GM18505 (cell line): ENCODE data around the gene METTL21A.
A peak's percentile ranks its signal among the peaks of the same experiment; 100 is the strongest.
"Not testable (repeated sequence)": the region's sequence is repeated elsewhere in the genome, so short reads cannot be mapped to it uniquely, and the experiment has no call there.

ENCODE experiments used
- ATAC-seq: cut with Tn5 transposase; IDR thresholded peaks from one replicate; pipeline ENCODE4 v1.9.1; 2021; ENCODE audit not compliant: unreplicated experiment
- POLR2A ChIP-seq: IDR thresholded peaks from 4 replicates; pipeline ENCODE4 v1.6.1; 2011; ENCODE audit warnings: borderline replicate concordance; ENCODE audit not compliant: insufficient read depth, insufficient read length; ENCODE audit errors: extremely low read depth

METTL21A gene

DNA sequence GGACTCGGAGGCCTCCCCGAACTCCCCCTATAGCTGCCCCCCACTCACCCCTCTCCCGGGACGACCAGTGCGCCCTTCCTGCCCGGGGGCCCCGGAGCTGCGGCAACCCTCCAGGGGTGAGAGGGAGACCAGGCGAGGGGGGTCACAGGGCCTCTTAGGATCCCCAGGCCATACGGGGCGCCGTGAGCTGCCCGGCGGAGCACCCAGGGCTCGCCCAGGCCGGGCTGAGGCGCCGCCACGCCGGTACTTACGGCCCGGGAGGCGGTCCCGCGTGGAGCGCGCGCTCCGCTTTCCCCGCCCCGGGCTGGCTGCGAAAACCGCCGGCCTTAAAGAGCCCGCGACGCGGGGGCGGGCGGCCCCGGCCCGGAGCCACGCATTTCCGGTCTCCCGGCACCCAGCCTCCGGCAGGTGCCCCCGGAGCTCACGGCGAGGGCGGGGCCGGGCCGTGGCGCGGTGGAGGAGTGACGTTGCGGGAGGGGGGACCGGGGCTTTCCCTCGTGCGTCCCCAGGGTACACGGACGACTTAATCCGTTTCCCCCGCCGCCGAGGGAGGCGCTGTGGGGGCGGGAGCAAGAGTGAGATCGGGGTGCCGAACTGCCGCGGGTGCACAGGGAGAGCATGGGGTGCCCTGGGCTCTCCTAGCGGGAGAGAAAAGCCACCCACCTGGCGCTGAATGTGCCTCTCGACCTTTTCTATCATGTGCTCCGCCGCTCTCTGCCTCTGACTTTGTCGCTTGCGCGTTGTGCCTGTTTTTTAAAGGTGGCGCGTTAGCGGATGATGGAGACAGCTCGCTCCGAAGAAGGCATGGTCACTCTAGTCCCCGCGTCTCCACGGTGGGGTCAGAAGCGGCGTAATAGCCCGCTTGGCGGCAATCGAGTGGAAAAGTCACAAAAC, at the start of gene METTL21A:
TSS of gene METTL21A (minus strand) at position 381 of the 894 bp plus-strand sequence. CDS start 1,019 bp downstream, outside the sequence.
- peak; percentile 61 for ATAC-seq
- TF ChIP-seq POLR2A = peak; percentile 52

GRCh38 chr2:207674826-207675225, 49.6 kb upstream of the METTL21A start:
- ATAC-seq = no peak
- no peak for TF ChIP-seq POLR2A

- ATAC-seq = no peak
These were observed 49.1 kb upstream of the METTL21A start for GRCh38 chr2:207674266-207674774.

DNA sequence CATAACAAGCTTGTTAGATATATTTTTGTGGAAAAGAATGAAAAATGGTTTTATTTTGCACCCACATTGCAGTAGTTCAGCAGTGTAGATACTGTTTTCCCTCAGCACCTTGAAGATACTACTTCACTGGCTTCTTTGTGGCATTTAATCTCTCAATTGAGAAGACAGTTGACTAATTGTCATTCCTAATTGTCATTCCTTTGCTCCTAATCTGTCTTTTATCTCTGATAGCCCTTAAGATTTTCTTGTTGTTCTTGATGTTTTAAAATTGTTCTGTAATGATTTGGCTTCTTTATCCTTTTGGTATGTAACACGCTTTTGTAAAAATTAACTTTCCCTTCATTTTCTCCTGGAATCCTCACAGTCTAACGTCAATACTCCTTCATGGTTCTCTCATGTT, 48.2 kb upstream of the METTL21A start:
- no peak for TF ChIP-seq POLR2A

More at GRCh38 chr2:207674266-207674774, 49.1 kb upstream of the METTL21A start:
- TF ChIP-seq POLR2A = no peak

GRCh38 chr2:207670887-207671286, 45.7 kb upstream of the METTL21A start:
- ATAC-seq = no peak
- no peak for TF ChIP-seq POLR2A

More for the DNA sequence above, 48.2 kb upstream of the METTL21A start:
- no peak for ATAC-seq

- no peak for TF ChIP-seq POLR2A
- ATAC-seq = no peak
These were observed 38.8 kb upstream of the METTL21A start for GRCh38 chr2:207663870-207664545.

- peak; percentile 55 for TF ChIP-seq POLR2A
- ATAC-seq = peak; percentile 89
These were observed 37.0 kb upstream of the METTL21A start for GRCh38 chr2:207662203-207662602.

GRCh38 chr2:207660994-207661393, 35.8 kb upstream of the METTL21A start:
- no peak for TF ChIP-seq POLR2A
- ATAC-seq = no peak

DNA sequence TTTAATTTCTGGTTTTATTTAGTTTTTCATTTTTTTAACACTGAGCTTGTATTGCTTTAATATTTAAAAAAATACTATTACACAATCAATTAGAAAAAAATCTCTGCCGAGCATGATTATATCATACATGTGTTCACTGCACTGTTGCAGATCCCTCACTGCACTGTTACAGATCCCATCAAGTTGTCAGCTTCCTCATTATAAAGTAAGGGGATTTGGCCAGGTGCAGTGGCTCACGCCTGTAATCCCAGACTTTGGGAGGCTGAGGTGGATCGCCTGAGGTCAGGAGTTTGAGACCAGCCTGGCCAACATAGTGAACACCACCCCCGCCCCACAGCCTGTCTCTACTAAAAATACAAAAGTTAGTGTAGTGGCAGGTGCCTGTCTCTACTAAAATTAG, 33.0 kb upstream of the METTL21A start:
- no peak for TF ChIP-seq POLR2A
- no peak for ATAC-seq

DNA sequence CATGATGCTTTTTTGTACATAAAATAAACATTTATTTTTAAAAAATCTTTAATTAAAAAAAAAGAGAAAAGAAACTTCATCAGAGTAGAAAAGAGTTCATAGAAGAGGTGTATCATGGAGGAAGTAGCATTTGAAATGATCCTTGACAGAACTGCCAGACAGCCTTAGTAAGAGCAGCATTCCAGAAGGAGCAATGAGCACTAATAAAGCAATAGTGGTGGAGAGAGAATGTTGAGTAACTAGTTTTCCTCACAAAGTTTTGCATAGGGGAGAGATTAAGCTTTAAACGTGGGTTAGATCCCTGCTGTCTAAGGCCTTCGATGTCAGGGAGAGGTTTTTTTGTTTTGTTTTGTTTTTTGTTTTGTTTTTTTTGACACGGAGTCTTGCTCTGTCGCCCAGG, 29.8 kb upstream of the METTL21A start:
- TF ChIP-seq POLR2A = no peak
- no peak for ATAC-seq

GRCh38 chr2:207646582-207646981, 21.4 kb upstream of the METTL21A start:
- ATAC-seq = not testable (repeated sequence)

GRCh38 chr2:207643892-207644291, 18.7 kb upstream of the METTL21A start:
- TF ChIP-seq POLR2A = no peak
- ATAC-seq = no peak

DNA sequence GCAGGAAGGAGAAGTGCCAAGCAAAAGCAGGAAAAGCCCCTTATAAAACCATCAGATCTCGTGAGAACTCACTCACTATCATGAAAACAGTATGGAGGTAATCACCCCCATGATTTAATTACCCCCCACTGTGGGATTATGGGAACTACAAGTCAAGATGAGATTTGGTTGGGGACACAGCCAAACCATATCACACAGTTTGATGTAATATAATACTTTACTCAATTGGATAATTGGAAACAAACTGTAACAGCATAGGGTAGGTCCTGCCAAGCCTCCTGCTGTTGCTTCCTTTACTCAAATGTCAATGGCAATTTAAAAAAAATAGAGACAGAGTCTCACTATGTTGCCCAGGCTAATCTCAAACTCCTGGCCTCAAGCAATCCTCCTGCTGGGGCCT, 15.5 kb upstream of the METTL21A start:
- no peak for ATAC-seq
- TF ChIP-seq POLR2A = no peak

DNA sequence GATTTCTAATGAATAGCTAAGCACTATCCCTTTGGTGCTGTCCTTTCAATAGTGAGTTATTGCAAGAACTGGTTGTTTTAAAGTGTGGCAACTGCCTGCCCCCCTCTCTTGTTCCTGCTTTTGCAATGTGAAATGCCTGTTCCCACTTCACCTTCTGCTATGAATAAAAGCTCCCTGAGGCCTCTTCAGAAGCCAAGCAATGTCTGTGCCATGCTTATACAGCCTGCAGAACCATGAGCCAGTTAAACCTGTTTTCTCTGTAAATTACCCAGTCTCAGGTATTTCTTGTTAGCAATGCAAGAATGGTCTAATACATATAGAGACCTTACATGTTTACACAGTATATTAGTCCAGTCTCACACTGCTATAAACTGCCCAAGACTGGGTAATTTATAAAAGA, 15.0 kb upstream of the METTL21A start:
- no peak for ATAC-seq
- TF ChIP-seq POLR2A = no peak

DNA sequence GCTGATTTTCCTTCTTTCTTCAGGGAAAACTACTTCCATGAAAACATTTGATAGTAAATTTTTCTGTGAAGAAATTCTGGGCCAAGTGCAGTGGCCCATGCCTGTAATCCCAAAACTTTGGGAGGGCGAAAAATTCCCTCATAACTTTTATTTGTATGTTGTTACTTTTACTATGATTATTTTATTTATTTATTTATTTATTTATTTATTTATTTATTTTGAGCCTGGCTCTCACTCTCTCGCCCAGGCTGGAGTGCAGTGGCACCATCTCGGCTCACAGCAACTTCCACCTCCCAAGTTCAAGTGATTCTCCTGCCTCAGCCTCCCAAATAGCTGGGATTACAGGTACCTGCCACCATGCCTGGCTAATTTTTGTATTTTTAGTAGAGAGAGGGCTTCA, 14.1 kb upstream of the METTL21A start:
- ATAC-seq = not testable (repeated sequence)
